SK-N-SH (cell line): ENCODE data around the gene SFMBT2.

Experiments
- TAF1 ChIP-seq: IDR thresholded peaks from 2 replicates; pipeline ENCODE4 v1.6.1; 2012; ENCODE audit warnings: low read depth, mild to moderate bottlenecking, low read length, moderate library complexity, borderline replicate concordance
- YY1 ChIP-seq: IDR thresholded peaks from 2 replicates; pipeline ENCODE4 v1.4.0; 2012; ENCODE audit warnings: low read depth, mild to moderate bottlenecking
- TF ChIP-seq, protein P1 (sequence below): IDR thresholded peaks from 2 replicates; pipeline ENCODE4; 2012

DNA sequence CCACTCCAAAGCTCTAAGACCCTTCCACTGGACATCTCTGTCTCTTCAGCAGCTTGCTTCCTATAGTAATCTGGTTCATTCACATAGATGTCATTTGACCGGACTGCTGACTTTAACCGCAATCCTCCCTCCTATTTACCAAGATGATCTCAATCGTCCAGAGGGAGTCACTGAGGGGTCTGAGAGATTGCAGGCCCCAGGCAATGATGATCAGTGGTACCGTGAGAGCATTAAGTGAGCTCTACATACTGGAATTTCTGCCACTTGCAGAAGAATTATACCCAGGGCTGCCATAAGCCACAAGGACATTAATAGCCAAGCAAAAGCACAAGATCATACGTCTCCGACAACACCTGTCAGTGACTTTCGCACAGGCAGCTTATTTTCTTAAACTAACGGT lies 245.9 kb downstream of the SFMBT2 start:
- no peak for TF ChIP-seq YY1
- TF ChIP-seq, protein P1, sequence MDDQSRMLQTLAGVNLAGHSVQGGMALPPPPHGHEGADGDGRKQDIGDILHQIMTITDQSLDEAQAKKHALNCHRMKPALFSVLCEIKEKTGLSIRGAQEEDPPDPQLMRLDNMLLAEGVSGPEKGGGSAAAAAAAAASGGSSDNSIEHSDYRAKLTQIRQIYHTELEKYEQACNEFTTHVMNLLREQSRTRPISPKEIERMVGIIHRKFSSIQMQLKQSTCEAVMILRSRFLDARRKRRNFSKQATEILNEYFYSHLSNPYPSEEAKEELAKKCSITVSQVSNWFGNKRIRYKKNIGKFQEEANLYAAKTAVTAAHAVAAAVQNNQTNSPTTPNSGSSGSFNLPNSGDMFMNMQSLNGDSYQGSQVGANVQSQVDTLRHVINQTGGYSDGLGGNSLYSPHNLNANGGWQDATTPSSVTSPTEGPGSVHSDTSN: no peak
- no peak for TF ChIP-seq TAF1
